ENCODE results near the gene SH3GLB2. TPM values are rescaled to one million over a fixed set of nuclear protein-coding genes. Genes with fewer than 3 reads are reported as not detected.

SH3GLB2 gene
- total RNA-seq (2014; rRNA removed; shearing (Covaris generic)): 155 and 156 TPM in 2 replicates

DNA sequence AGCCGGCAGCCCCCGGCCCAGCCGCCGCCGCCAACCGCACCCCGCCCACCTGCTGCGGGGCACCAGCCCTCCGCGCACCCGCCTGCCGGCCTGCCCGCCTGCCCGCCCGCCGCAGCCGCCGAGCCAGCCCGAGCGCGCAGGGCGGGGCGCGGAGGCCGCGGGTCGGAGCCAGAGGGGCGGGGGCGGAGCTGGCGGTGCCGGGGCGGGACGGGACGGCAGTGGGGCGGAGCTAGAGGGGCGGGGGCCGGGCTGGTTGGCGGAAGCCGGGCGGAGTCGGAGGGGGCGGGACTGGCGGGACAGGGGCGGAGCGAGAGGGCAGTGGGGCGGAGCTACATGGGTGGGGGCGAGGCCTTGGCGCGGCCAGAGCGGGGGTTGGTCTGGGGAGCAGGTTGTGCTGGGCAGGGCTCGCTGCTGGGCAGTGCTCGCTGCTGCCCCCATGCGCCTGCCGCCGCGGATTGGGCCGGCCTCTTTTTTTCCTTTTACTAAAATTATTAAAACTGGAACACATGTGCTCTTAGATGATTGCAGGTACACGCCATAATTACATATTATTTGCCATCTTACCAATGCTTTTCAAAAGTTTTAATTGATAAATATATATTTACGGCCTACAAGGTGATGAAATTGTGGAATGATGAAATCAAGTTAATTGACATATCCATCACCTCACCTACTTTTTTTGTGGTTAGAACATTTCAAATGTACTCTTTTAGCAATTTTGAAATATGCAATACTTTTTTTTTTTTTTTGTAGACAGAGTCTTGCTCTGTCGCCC is at the start of gene SH3GLB2:
Gene SH3GLB2, minus strand, starts transcription at position 140 of the 775 bp plus-strand sequence. CDS start 177 bp downstream, outside the sequence.
- peak; percentile 89 for DNase-seq (ENCODE audit: low spot score)

DNA sequence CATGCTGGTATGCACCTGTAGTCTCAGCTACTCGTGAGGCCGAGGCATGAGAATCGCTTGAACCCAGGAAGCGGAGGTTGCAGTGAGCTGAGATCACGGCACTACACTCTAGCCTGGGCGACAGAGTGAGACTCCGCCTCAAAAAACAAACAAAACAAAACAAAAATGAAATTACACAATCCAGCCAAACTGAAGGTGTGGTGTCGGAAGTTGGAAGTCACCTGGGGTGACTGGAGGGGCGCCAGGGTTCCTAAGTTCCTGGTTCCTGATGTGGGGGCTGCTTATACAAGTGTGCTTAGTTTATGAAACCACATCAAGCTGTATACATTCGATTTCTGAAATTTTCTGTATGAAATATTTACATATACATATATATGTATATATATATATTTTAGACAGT is 49.1 kb upstream of the SH3GLB2 start:
- DNase-seq (ENCODE audit: low spot score): no peak

DNA sequence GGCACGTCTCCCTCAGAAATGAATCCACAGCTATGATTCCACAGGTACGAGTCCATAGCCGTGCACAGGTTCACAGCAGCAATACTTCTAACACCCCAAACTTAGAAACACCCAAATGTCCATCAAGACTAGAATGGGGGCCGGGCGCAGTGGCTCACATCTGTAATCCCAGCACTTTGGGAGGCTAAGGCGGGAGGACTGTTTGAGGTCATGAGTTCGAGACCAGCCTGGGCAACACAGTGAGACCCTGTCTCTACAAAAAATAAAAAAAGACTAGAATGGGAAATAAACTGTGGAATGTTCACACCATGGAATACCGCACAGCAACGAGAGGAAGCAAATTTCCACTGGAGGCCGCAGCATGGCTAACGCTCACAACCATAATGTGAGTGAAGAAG is 48.5 kb upstream of the SH3GLB2 start:
- DNase-seq (ENCODE audit: low spot score): no peak

DNA sequence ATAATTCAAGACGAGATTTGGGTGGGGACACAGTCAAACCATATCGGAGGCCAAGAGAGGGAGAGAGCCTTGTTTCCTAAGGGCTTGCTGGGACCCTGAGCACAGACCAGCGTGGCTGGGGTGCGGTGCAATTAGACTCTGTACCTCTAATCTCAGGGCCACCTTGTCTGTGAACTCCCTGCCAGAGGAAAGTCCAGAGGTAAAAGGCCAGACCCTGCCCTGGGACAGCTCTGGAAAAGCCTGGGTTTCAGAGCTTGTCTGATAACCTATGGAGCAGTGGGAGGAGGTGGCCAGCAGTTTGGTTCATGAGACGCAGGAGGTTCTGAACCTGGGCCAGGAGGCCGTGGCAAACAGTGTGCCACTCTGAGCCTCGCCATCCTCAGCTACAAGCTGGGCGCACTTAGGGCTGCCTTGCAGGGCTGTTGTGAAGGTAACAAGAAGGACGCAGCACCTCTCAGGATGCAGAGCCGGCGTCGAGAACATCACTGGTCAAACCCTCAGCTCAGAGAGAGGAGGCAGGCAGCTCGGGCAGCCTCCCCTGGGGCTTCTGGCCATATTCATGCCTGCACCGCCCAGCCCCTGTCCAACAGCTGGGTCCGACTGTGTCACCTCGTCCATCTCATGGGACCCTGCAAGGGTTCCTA is 48.0 kb upstream of the SH3GLB2 start:
- no peak for DNase-seq (ENCODE audit: low spot score)

DNA sequence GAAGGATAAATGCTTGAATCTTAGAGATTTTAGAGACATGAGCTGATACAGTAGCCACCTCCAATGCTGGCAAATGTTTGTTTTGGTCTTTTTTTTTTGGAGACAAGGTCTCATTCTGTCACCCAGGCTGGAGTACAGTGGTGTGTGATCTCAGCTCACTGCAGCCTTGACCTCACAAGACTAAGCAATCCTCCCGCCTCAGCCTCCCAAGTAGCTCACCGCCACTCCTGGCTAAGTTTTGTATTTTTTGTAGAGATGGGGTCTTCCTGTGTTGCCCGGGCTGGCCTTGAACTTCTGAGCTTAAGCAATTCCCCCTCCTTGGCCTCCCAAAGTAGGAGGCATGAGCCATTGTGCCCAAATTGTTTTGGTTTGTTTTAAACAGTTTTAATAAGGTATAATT is 46.0 kb upstream of the SH3GLB2 start:
- no peak for DNase-seq (ENCODE audit: low spot score)

DNA sequence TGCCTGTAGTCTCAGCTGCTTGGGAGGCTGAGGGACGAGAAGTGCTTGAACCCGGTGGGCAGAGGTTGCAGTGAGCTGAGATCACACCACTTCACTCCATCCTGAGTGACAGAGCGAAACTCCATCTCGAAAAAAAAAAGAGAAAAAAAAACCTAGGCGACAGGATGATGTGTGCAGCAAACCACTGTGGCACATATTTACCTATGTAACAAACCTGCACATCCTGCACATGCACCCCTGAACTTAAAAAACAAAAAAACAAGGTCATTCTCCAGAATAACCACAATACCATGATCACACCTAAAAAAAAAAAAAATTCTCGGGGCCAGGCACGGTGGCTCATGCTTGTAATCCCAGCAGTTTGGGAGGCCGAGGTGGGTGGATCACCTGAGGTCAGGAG is 45.3 kb upstream of the SH3GLB2 start:
- no peak for DNase-seq (ENCODE audit: low spot score)

DNA sequence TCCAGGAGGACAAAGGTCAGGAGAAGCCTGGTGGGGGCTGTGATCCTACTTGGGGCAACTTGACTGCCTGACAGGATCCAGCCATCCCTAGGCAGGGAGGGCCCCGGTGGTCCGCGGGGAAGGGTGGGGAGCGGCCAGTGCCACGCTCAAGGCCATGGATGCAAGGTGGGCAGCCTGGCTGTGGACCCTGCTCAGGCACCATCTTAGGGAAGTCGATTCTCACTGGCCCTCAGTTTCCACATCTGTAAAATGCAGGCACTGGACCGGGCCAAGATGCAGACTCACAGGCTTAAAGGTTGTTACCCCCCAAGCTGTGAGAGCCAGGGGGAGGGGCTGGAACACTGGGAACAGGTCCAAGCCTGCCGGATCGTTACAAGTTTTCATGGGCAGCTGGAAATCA is 44.0 kb upstream of the SH3GLB2 start:
- no peak for DNase-seq (ENCODE audit: low spot score)

DNA sequence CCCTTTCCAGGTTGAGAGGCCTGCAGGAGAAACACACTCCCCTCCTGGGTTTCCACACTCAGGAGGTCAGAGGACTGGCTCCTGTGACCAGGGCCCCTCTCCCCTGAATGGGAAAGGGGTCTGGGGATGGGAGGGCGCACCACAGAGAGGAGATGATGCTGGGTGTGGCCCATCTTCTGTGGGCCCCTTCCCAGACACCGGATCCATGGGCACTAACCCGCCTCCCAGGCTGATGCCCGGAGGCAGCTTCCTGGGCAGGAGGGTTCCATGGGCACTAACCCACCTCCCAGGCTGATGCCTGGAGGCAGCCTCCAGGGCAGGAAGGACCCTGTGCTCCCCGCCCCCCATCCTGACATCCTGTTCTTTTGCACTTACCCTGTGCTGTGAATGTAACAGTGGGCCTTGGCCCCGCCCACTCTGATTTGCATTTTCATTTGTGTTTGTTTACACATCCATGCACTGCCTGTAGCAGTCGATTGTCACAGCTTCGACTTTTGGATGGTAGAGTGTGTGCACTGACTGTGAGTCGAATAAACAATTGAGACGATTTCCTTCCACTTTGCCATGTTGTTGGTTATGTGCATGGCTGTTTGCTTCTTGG is 43.5 kb upstream of the SH3GLB2 start:
- no peak for DNase-seq (ENCODE audit: low spot score)

DNA sequence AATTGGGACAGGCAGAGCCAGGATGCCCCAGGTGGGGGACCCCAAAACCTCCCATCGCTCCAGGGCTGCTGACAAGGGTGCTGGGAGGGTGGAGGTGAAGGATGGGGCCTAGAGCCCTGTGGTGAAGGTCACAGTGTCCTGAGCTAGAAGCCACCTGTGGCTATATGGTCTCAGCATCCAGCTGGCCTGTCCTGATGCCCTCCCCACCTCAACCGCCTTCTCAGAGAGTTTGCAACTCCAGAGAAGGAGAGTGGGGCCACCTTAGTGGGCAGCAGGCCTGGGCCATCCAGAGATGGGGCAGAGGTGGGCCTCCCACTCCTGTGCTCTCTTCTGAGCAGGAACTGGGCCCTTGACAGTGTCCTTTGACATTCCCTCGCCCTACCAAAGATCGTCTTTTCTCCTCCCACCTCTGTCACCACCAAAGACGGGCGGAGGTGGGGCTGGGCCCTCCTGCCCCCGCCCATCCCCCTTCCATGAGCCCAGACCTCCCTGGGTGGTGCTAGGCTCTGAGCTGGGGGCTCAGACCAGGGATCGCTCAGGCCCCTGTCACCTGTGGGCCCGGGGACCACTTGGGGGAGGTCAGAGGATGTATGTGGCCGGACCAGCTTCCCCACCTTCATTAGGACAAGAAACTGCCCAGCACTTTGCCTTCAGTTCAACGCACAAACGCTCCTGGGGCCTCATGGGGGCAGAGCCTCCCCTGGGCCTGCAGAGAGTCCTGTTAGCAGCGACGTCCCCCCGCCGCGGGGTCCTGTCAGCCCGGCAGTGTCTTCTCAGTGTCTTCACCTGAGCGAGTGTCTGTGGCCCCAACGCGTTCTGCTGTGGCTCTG is 42.8 kb upstream of the SH3GLB2 start:
- no peak for DNase-seq (ENCODE audit: low spot score)

DNA sequence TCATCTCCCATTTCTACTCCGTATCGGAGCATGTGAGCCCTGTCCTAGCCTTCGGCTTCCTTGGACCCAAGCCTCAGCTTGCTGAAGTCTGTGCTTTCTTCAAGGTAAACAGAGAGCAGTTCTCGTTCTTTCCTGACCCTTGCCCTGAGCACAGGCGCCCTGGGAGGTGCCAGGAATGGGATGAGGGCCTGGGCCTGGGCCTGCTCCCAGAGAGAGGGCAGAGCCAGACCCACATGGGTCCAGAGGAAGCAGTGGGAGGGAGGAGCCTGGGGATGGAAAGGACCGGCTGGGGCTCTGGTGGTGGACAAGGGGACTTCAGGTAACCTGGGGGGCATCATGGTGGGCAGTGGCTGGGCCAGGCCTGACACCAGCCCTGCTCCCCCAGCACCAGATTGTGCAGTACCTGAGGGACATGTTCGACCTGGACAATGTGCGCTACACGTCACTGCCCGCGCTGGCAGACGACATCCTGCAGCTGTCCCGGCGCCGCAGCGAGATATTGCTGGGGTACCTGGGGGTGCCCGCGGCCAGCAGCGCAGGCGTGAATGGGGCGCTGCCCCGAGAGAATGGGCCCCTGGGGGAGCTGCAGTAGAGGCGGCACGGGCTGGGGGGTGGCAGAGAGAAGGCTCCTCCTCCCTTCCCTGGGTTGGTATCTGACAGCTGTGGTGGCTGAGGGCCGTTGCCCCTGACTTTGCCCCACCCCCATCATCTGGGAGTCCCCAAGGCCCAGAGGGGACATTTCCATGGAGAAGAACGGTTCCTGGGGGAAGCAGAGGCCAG is 41.9 kb upstream of the SH3GLB2 start:
- DNase-seq (ENCODE audit: low spot score): no peak

DNA sequence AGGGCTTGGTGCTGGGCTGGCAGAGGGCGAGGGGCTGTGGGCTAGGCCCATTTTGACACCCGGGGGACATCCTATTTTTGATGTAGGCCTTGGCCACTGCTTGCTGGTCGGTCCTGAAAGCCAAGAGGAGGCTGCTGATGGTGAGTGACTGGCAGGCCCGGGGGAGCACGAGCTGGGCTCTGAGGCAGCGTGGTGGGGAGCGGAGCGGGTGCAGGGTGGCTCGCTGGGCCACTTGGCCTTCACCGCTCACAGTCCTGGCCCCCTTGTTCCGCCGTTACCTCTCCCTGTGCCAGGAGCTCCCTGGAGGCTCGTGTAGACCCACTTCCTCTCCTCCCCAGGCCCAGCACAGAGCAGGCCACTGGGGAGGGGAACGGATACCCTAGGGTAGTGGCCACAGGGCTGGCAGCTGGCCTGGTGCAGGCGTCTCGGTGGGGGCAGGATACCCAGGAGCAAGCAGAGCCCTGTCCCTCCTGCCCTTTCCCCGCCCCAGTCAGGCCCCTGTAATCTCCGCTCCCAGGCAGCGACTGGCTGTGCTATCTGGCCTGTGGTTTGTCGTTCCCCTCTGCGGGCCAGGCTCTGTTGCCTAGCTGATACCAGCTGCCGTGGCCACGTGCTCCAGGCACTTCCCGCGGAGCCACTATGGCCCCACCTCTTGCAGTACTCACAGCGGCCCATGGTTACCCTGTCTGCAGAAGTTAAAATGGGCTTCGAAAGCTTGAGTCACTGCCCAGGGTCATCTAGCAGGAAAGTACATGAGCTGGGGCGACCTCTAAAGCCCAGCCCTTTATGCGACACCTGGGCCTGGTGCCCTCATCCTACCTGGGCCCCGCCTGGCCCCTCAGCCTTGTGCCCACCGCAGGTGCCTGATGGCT is 41.1 kb upstream of the SH3GLB2 start:
- DNase-seq (ENCODE audit: low spot score): no peak

DNA sequence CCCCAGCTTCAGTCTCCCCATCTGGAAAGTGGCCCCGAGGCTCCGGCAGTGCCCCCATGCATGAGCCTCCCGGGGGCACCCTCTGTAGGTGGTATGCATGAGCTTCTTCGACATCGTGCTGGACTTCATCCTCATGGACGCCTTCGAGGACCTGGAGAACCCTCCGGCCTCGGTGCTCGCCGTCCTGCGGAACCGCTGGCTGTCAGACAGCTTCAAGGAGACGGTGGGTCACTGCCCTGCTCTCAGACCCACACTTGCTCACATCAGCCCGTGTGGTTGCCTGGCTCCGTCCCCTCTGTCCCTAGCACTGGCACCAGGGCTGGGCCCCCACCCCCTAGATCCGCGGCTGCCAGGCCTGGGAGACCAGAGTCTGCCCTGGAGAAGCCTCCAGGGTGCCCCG is 40.0 kb upstream of the SH3GLB2 start:
- no peak for DNase-seq (ENCODE audit: low spot score)

DNA sequence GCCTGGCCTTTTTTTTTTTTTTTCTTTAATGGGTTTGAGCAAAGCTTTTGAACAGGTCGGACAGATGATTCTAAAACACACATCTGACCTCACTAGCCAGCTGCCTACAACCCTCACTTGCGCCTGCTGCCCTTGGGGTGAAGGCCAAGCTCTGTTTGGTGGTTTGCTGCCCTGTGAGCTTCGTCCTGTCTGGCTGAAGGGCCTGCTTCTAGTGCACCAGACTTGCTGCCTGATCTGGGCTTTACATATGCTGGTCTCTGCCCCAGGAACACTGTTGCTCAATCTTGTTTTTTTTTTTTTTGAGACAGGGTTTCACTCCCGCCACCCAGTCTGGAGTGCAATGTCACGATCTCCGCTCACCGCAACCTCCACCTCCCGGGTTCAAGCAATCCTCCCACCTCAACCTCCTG is 36.4 kb upstream of the SH3GLB2 start:
- no peak for DNase-seq (ENCODE audit: low spot score)

DNA sequence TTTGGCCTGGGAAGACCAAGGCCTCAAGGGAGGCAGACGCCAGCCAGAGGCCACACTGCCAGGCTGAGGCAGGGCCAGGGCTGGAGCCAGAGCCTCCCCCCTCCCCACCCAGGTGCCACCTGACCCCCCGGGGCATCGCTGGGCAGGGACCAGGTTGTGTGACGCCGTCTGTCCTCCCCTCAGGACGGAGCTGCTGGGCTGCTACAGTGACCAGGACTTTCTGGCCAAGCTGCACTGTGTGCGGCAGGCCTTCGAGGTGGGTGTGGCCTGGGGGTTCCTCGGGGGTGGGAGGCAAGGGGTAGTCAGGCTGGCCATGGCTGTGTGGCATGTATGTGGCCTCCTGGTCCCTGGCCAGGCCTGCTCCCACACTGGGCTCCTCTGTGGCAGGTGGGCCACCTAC is 34.9 kb upstream of the SH3GLB2 start:
- no peak for DNase-seq (ENCODE audit: low spot score)

DNA sequence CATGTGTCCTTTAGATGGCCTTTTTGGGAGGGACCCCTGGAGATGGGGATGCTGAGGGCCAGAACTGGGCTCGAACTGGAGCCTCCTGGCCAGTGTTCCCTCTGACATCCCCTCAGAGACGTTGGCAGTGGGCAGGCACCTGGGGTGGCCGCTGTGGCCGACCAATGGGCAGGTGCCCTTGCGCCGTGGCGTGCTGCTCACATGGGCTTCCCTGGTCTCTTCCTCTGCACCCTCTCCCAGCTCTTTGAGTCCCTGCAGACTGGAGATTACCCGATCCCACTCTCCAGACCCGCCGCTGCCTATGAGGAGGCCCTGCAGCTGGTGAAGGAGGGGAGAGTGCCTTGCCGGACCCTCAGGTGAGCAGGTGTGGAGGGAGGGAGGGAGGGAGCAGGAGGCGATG is 32.9 kb upstream of the SH3GLB2 start:
- no peak for DNase-seq (ENCODE audit: low spot score)

DNA sequence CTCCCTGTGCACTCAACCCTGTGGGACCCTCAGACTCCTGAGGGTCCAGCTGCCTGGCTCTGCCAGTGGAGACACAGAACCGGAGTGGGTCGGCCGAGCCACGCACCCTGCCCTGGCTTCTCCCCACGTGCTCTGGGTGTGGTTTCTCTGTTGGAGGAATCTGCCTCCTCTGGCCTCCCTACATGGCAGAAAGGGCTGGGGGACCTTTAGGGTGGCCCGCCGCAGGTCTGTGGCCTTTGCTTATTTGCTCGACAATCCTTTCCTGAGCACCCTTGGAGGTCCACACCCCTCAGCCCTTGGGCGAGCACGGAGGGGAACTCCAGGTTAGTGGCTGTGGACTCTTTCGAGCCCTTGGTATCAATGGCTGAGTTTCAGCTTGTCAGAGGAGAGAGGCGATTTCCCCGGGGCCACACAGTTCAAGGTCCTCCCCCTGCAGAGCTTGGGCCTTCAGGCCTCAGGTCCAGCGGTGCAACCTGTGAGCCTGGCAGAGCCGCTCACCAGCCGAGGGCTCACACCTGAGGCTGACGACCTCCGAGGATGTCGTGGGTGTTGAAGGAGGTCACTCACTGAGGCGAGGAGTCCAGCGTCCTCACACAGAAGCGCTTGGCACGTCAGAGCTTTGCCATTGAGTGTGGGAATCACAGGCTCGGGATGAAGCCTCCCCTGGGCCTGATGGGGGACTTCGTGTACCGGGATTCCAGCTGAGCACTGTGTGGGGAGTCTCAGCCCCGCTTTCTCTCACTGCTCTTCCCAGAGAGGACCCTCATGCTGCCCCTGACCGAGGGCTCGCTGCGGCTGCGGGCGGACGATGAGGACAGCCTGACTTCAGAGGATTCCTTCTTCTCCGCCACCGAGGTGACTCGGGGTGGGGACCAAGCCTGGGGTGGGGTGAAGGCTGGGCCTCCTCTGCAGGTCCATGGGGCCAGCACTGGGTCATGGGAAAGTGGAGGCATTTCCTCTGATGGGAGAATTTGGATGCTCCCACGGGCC is 32.0 kb upstream of the SH3GLB2 start:
- DNase-seq (ENCODE audit: low spot score): no peak

DNA sequence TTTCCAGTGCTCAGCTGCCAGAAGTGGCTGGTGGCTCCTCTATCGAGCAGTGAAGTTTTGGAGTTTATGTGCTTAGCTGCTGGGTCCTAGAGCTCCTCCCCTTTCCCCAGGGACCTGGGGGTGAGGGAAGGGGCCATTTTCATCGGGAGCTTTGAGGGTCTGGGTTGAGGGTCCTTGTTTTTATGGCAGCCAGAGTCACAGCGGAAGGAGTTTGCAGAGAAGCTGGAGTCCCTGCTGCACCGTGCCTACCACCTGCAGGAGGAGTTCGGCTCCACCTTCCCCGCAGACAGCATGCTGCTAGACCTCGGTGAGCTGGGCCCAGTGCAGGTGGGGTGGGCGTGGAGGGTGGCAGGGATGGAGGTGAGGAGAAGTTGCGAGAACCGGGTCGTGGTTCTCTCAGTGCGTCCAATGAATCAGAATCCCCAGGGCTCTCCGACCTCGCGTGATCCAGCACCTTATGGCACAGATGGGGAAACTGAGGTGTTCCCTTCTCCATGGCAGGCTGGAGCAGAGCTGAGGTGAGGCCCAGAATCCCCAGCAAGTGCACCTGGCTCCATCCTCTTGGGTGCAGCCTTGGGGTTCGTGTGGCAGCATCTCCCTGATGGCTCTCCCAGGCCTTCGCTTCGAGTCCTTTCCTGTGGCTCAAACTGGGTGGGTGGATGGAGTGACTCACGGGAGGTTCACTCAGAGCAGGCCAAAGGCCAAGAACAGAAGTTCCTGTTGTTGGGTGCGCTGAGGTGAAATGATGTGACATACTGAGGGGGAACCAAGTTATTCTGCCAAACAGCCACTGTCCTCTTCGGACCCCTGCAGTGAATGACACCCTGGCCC is 31.0 kb upstream of the SH3GLB2 start:
- DNase-seq (ENCODE audit: low spot score): peak; percentile 59

DNA sequence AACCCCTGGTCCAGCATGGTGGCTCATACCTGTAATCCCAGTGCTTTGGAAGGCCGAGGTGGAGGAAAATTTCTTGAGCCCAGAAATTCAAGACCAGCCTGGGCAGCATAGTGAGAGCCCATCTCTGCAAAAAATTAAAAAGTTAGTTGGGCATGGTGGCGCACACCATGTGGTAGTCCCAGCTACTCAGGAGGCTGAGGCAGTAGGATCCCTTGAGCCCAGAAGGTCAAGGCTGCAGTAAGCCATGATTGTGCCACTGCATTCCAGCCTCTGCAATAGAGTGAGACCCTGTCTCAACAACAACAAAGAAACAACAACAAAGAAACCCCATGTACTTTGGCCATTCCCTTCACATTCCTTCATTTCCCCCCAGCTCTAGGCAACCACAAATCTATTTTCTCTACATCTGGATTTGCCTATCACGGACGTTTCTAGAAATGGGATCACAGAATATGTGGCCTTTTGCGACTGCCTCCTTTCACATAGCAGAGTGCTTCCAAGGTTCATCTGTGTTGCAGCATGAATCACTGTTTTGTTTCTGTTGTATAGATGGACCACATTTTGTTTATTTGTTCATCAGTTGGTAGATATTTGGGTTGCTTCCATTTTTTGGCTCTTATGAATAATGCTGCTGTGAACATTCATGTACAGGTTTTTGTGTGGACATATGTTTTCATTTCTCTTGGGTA is 26.2 kb upstream of the SH3GLB2 start:
- no peak for DNase-seq (ENCODE audit: low spot score)

All from A172 (cell line).